Duodenal mucosa (tissue), 2 donors: ENCODE results near the gene TOGARAM2.
A peak's percentile ranks its signal among the peaks of the same experiment; 100 is the strongest.

Source experiments
- H3K27ac ChIP-seq: one replicate; pipeline ENCODE4 v1.7.0; 2013; ENCODE audit warnings: low read depth, low read length
- H3K27me3 ChIP-seq, 2 donors: one replicate each; pipeline ENCODE4 v1.7.0; 2013; ENCODE audit warnings: low read length in 2 of 2, control low read depth in 1 of 2; ENCODE audit not compliant: insufficient read depth in 2 of 2, control insufficient read depth in 1 of 2
- H3K36me3 ChIP-seq, 2 donors: one replicate each; pipeline ENCODE4 v1.7.0; 2013; ENCODE audit warnings: low read length in 2 of 2, control low read depth in 1 of 2; ENCODE audit not compliant: insufficient read depth in 2 of 2, control insufficient read depth in 1 of 2
- H3K4me1 ChIP-seq, 2 donors: one replicate each; pipeline ENCODE4 v1.7.0; 2013; ENCODE audit warnings: low read length in 2 of 2, control low read depth in 1 of 2; ENCODE audit not compliant: insufficient read depth in 2 of 2, control insufficient read depth in 1 of 2
- H3K4me3 ChIP-seq, 2 donors: one replicate each; pipeline ENCODE4 v1.7.0; 2013; ENCODE audit warnings: low read length in 2 of 2, low read depth in 1 of 2
- H3K9ac ChIP-seq, 2 donors: one replicate each; pipeline ENCODE4 v1.7.0; 2013; ENCODE audit warnings: low read length in 2 of 2, low read depth in 1 of 2
- H3K9me3 ChIP-seq, 2 donors: one replicate each; pipeline ENCODE4 v1.7.0; 2013; ENCODE audit warnings: low read length in 2 of 2, control low read depth in 1 of 2; ENCODE audit not compliant: control insufficient read depth in 1 of 2

TOGARAM2 gene

GRCh38 chr2:28982381-28982950 lies 1.4 kb downstream of the TOGARAM2 start:
- Histone ChIP-seq H3K27me3 (no peaks in the 10 kb centered on the region), H3K4me1 (no peaks in the 10 kb centered on the region), H3K9ac (no peak overlapping the region), H3K9me3 (no peaks in the 10 kb centered on the region), H3K36me3 (no peaks in the 10 kb centered on the region), H3K27ac (no peak overlapping the region), H3K4me3 (no peak overlapping the region)

- Histone ChIP-seq H3K4me3 (no peak overlapping the region), H3K4me1 (no peaks in the 10 kb centered on the region), H3K9ac (no peak overlapping the region), H3K36me3 (no peaks in the 10 kb centered on the region), H3K9me3 (no peaks in the 10 kb centered on the region), H3K27ac (no peak overlapping the region), H3K27me3 (no peaks in the 10 kb centered on the region)
Observed at GRCh38 chr2:28986429-28986828, 5.3 kb downstream of the TOGARAM2 start.

GRCh38 chr2:28989973-28990372 lies 8.9 kb downstream of the TOGARAM2 start:
- no peak overlapping the region for H3K4me3 ChIP-seq
- H3K4me1 ChIP-seq = peaks cover 8 to 11% of the 10 kb centered on the region in 2 donors
- H3K27me3 ChIP-seq = no peaks in the 10 kb centered on the region
- no peak overlapping the region for H3K9ac ChIP-seq
- H3K9me3 ChIP-seq = no peaks in the 10 kb centered on the region
- H3K27ac ChIP-seq = no peak overlapping the region
- no peaks in the 10 kb centered on the region for H3K36me3 ChIP-seq

GRCh38 chr2:28990445-28990844 lies 9.3 kb downstream of the TOGARAM2 start:
- H3K27me3 ChIP-seq = no peaks in the 10 kb centered on the region
- no peak overlapping the region for H3K9ac ChIP-seq
- no peaks in the 10 kb centered on the region for H3K36me3 ChIP-seq
- H3K9me3 ChIP-seq = no peaks in the 10 kb centered on the region
- H3K4me3 ChIP-seq = no peak overlapping the region
- peak overlapping the region; percentile 18 for H3K27ac ChIP-seq
- H3K4me1 ChIP-seq = peaks cover 8 to 11% of the 10 kb centered on the region in 2 donors

- H3K4me3 ChIP-seq = no peak overlapping the region
- no peaks in the 10 kb centered on the region for H3K27me3 ChIP-seq
- no peak overlapping the region for H3K27ac ChIP-seq
- peaks cover 8 to 11% of the 10 kb centered on the region in 2 donors for H3K4me1 ChIP-seq
- no peaks in the 10 kb centered on the region for H3K9me3 ChIP-seq
- H3K36me3 ChIP-seq = no peaks in the 10 kb centered on the region
- peak overlapping the region in 1 of 2 donors; percentile 6 for H3K9ac ChIP-seq
Observed at GRCh38 chr2:28991021-28991420, 9.9 kb downstream of the TOGARAM2 start.

- H3K4me1 ChIP-seq = peaks cover 8 to 11% of the 10 kb centered on the region in 2 donors
- H3K36me3 ChIP-seq = no peaks in the 10 kb centered on the region
- no peak overlapping the region for H3K4me3 ChIP-seq
- H3K27ac ChIP-seq = no peak overlapping the region
- H3K27me3 ChIP-seq = no peaks in the 10 kb centered on the region
- no peaks in the 10 kb centered on the region for H3K9me3 ChIP-seq
- peak overlapping the region in 1 of 2 donors; percentile 6 for H3K9ac ChIP-seq
Observed at GRCh38 chr2:28991460-28991859, 10.4 kb downstream of the TOGARAM2 start.

- Histone ChIP-seq H3K4me1 (peaks cover 11% of the 10 kb centered on the region in 2 donors), H3K27ac (no peak overlapping the region), H3K9ac (no peak overlapping the region), H3K36me3 (no peaks in the 10 kb centered on the region), H3K4me3 (no peak overlapping the region), H3K9me3 (no peaks in the 10 kb centered on the region), H3K27me3 (no peaks in the 10 kb centered on the region)
Observed at GRCh38 chr2:28993206-28993960, 12.3 kb downstream of the TOGARAM2 start.

GRCh38 chr2:28994074-28994473 lies 13.0 kb downstream of the TOGARAM2 start:
- H3K27me3 ChIP-seq = no peaks in the 10 kb centered on the region
- peaks cover 11% of the 10 kb centered on the region in 2 donors for H3K4me1 ChIP-seq
- H3K9me3 ChIP-seq = no peaks in the 10 kb centered on the region
- no peak overlapping the region for H3K27ac ChIP-seq
- no peak overlapping the region for H3K4me3 ChIP-seq
- H3K9ac ChIP-seq = no peak overlapping the region
- H3K36me3 ChIP-seq = no peaks in the 10 kb centered on the region

- Histone ChIP-seq H3K9ac (no peak overlapping the region), H3K4me3 (no peak overlapping the region), H3K9me3 (no peaks in the 10 kb centered on the region), H3K36me3 (no peaks in the 10 kb centered on the region), H3K27ac (no peak overlapping the region), H3K27me3 (no peaks in the 10 kb centered on the region), H3K4me1 (peaks cover 11% of the 10 kb centered on the region in 2 donors)
Observed at GRCh38 chr2:28994679-28995078, 13.6 kb downstream of the TOGARAM2 start.

- Histone ChIP-seq H3K36me3 (no peaks in the 10 kb centered on the region), H3K27me3 (no peaks in the 10 kb centered on the region), H3K4me1 (peaks cover 15 to 16% of the 10 kb centered on the region in 2 donors), H3K9me3 (no peaks in the 10 kb centered on the region), H3K27ac (no peak overlapping the region), H3K4me3 (no peak overlapping the region), H3K9ac (no peak overlapping the region)
Observed at GRCh38 chr2:28995765-28996750, 15.0 kb downstream of the TOGARAM2 start.
